ENCODE measurements around the gene TEAD4.

The TEAD4 gene

GRCh38 chr12:3038166-3038565, 79.0 kb downstream of the TEAD4 start:
- DNase-seq (ENCODE audit: low read depth): no peak
- H3K4me3 ChIP-seq (ENCODE audit: low read length): no peak overlapping the region
- TF ChIP-seq, protein P1, sequence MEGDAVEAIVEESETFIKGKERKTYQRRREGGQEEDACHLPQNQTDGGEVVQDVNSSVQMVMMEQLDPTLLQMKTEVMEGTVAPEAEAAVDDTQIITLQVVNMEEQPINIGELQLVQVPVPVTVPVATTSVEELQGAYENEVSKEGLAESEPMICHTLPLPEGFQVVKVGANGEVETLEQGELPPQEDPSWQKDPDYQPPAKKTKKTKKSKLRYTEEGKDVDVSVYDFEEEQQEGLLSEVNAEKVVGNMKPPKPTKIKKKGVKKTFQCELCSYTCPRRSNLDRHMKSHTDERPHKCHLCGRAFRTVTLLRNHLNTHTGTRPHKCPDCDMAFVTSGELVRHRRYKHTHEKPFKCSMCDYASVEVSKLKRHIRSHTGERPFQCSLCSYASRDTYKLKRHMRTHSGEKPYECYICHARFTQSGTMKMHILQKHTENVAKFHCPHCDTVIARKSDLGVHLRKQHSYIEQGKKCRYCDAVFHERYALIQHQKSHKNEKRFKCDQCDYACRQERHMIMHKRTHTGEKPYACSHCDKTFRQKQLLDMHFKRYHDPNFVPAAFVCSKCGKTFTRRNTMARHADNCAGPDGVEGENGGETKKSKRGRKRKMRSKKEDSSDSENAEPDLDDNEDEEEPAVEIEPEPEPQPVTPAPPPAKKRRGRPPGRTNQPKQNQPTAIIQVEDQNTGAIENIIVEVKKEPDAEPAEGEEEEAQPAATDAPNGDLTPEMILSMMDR (conservative IDR thresholded peaks at IDR 0.05; ENCODE audit: low read length): no peak

GRCh38 chr12:3038926-3039510, 79.8 kb downstream of the TEAD4 start:
- DNase-seq (ENCODE audit: low read depth): no peak

DNA sequence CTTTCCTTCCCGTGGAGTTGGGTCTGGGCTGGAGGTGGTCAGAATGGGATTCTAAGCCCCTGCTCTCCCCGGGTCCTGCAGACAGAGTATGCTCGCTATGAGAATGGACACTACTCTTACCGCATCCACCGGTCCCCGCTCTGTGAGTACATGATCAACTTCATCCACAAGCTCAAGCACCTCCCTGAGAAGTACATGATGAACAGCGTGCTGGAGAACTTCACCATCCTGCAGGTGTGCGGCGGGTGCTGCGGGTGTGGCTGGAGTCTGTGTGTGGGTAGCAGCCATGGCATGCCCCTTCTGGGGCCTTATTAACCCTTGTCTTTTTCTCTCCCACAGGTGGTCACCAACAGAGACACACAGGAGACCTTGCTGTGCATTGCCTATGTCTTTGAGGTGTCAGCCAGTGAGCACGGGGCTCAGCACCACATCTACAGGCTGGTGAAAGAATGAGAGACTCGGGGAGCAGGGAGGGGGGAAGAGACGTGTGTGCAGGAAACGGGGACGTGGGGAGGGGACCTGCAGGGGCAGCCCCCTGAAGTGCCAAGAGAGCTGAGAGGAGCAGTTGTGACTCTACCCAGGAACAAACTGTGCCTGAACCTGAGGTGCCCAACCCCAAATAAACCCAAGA, 80.9 kb downstream of the TEAD4 start:
- no peak for DNase-seq (ENCODE audit: low read depth)
- H3K4me3 ChIP-seq (ENCODE audit: low read length): no peak overlapping the region
- TF ChIP-seq, protein P1 (conservative IDR thresholded peaks at IDR 0.05; ENCODE audit: low read length): no peak

More at GRCh38 chr12:3038926-3039510, 79.8 kb downstream of the TEAD4 start:
- H3K4me3 ChIP-seq (ENCODE audit: low read length): no peak overlapping the region
- TF ChIP-seq, protein P1 (conservative IDR thresholded peaks at IDR 0.05; ENCODE audit: low read length): no peak

- no peak overlapping the region for H3K4me3 ChIP-seq (ENCODE audit: low read length)
- DNase-seq (ENCODE audit: low read depth): no peak
- TF ChIP-seq, protein P1 (conservative IDR thresholded peaks at IDR 0.05; ENCODE audit: low read length): no peak
These were observed 81.7 kb downstream of the TEAD4 start for GRCh38 chr12:3040663-3041544.

- DNase-seq (ENCODE audit: low read depth): peak; percentile 65
- TF ChIP-seq, protein P1 (conservative IDR thresholded peaks at IDR 0.05; ENCODE audit: low read length): peak; percentile 75
These were observed 82.5 kb downstream of the TEAD4 start for GRCh38 chr12:3041558-3042164.

GRCh38 chr12:3042394-3042793, 83.2 kb downstream of the TEAD4 start:
- H3K4me3 ChIP-seq (ENCODE audit: low read length): no peak overlapping the region
- DNase-seq (ENCODE audit: low read depth): no peak
- TF ChIP-seq, protein P1 (conservative IDR thresholded peaks at IDR 0.05; ENCODE audit: low read length): no peak

More at GRCh38 chr12:3041558-3042164, 82.5 kb downstream of the TEAD4 start:
- no peak overlapping the region for H3K4me3 ChIP-seq (ENCODE audit: low read length)

Data from AG10803 (cell line).